Sciatic nerve (tissue), 2 donors: ENCODE measurements around the gene PRPS1. TPM values are rescaled to one million over a fixed set of nuclear protein-coding genes. Genes with fewer than 3 reads are reported as not detected.
"Not testable (repeated sequence)": the region's sequence is repeated elsewhere in the genome, so short reads cannot be mapped to it uniquely, and the experiment has no call there.

Source experiments
- ATAC-seq: fragments of 200-7000 bp; cut with Tn5 transposase; one replicate; pipeline ENCODE4 v1.9.1; 2020; ENCODE audit warnings: mild to moderate bottlenecking, moderate library complexity
- DNase-seq: peaks from one replicate; pipeline ENCODE4 v3.0.0-alpha.2; 2020; ENCODE audit warnings: low spot score
- intact Hi-C: fragments of 100-400 bp; cut with DNase I; formaldehyde crosslinking; loops from one replicate; pipeline ENCODE4 v1.14.2; 2022
- total RNA-seq: library from RNA; stranded (reverse); fragmentation: NEBNext Ultra II Directional; extraction: Animal tissue kit (Norgen Biotek cat#: 25700); gene quantifications from one replicate; pipeline ENCODE4 v1.2.1, GENCODE V29; 2021
- donor health status: DM: no; HTN: no; CAD: no.
- donor health status: DM: no; HTN: no; CAD: no.

The PRPS1 gene
- total RNA-seq = 32.1 TPM

GRCh38 chrX:107627838-107628661 lies at the start of gene PRPS1:
Gene PRPS1 (plus strand): TSS chrX:107628510. CDS start chrX:107628629, 119 bp downstream.
- ATAC-seq = peak; percentile 99
- intact Hi-C loops = no loop called here
- peak; percentile 89 for DNase-seq

- no peak for DNase-seq
- intact Hi-C loops = no loop called here
- ATAC-seq = no peak
Measured at GRCh38 chrX:107579956-107580355, 48.4 kb upstream of the PRPS1 start.

GRCh38 chrX:107581923-107582322 lies 46.4 kb upstream of the PRPS1 start:
- DNase-seq (no peak), ATAC-seq (no peak)
- intact Hi-C loops = no loop called here

GRCh38 chrX:107589243-107589642 lies 39.1 kb upstream of the PRPS1 start:
- no peak for DNase-seq
- intact Hi-C loops = no loop called here
- ATAC-seq = no peak

- intact Hi-C loops = no loop called here
- DNase-seq (no peak), ATAC-seq (no peak)
Measured at GRCh38 chrX:107596651-107597050, 31.7 kb upstream of the PRPS1 start.

GRCh38 chrX:107597264-107597663 lies 31.0 kb upstream of the PRPS1 start:
- DNase-seq (no peak), ATAC-seq (no peak)
- intact Hi-C loops = no loop called here

GRCh38 chrX:107597791-107598190 lies 30.5 kb upstream of the PRPS1 start:
- intact Hi-C loops = no loop called here
- no peak for ATAC-seq
- DNase-seq = no peak

GRCh38 chrX:107599450-107599861 lies 28.9 kb upstream of the PRPS1 start:
- intact Hi-C loops = no loop called here
- DNase-seq = no peak
- ATAC-seq = no peak

GRCh38 chrX:107600366-107600765 lies 27.9 kb upstream of the PRPS1 start:
- ATAC-seq (no peak), DNase-seq (no peak)
- intact Hi-C loops = no loop called here

GRCh38 chrX:107601326-107601725 lies 27.0 kb upstream of the PRPS1 start:
- intact Hi-C loops = no loop called here
- DNase-seq (no peak), ATAC-seq (no peak)

- DNase-seq (no peak), ATAC-seq (no peak)
- intact Hi-C loops = no loop called here
Measured at GRCh38 chrX:107601759-107602158, 26.6 kb upstream of the PRPS1 start.

- intact Hi-C loops = no loop called here
- no peak for DNase-seq
- ATAC-seq = peak; percentile 29
Measured at GRCh38 chrX:107602694-107603239, 25.5 kb upstream of the PRPS1 start.

GRCh38 chrX:107603429-107604159 lies 24.7 kb upstream of the PRPS1 start:
- intact Hi-C loops = no loop called here
- ATAC-seq (no peak), DNase-seq (no peak)

- DNase-seq, ATAC-seq, intact Hi-C loops: not testable (repeated sequence)
Measured at GRCh38 chrX:107609061-107609460, 19.2 kb upstream of the PRPS1 start.

- ATAC-seq (no peak), DNase-seq (no peak)
- intact Hi-C loops = no loop called here
Measured at GRCh38 chrX:107610667-107611066, 17.6 kb upstream of the PRPS1 start.

GRCh38 chrX:107619885-107620322 lies 8.4 kb upstream of the PRPS1 start:
- ATAC-seq = no peak

GRCh38 chrX:107624893-107625292 lies 3.4 kb upstream of the PRPS1 start:
- ATAC-seq (no peak), DNase-seq (no peak)
- intact Hi-C loops = no loop called here

More at GRCh38 chrX:107619885-107620322, 8.4 kb upstream of the PRPS1 start:
- intact Hi-C loops = no loop called here
- no peak for DNase-seq

GRCh38 chrX:107625739-107626138 lies 2.6 kb upstream of the PRPS1 start:
- intact Hi-C loops = no loop called here

GRCh38 chrX:107626481-107626880 lies 1.8 kb upstream of the PRPS1 start:
- DNase-seq = no peak
- intact Hi-C loops = no loop called here
- no peak for ATAC-seq

More at GRCh38 chrX:107625739-107626138, 2.6 kb upstream of the PRPS1 start:
- DNase-seq (no peak), ATAC-seq (no peak)

GRCh38 chrX:107626916-107627315 lies 1.4 kb upstream of the PRPS1 start:
- ATAC-seq = no peak
- intact Hi-C loops = no loop called here
- no peak for DNase-seq
